MM.1S (cell line): Measurements from ENCODE around the gene FNDC7.

Source experiments
- CTCF ChIP-seq: fragments of 300-600 bp; sonication (generic); IDR thresholded peaks from 2 replicates; pipeline ENCODE4 v1.5.1; 2016; ENCODE audit warnings: antibody characterized with exemption, low read length, mixed read lengths
- EZH2 ChIP-seq: fragments of 300-600 bp; sonication (generic); optimal IDR thresholded peaks from 2 replicates; pipeline ENCODE3; 2017; ENCODE audit warnings: low read depth, mild to moderate bottlenecking, antibody characterized with exemption, low read length, mixed read lengths

- TF ChIP-seq EZH2 (no peak), CTCF (no peak)
Measured at GRCh38 chr1:108785264-108785663, 72.6 kb downstream of the FNDC7 start.
